GM23338 (cell line): ENCODE results near the gene PLXNA2. TPM values are rescaled to one million over a fixed set of nuclear protein-coding genes. Genes with fewer than 3 reads are reported as not detected.

Source experiments
- ATAC-seq: fragments of 200-7000 bp; cut with Tn5 transposase; 3 replicates; pipeline ENCODE4 v1.9.1; 2020
- DNase-seq: peaks from one replicate; pipeline ENCODE4 v3.0.0-alpha.2; 2015; ENCODE audit warnings: low spot score
- H2AFZ ChIP-seq: fragments of 200-600 bp; sonication (generic); 2 replicates; pipeline ENCODE4 v1.8.0; 2016; ENCODE audit warnings: antibody characterized with exemption, mild to moderate bottlenecking, moderate library complexity
- H3F3A ChIP-seq: fragments of 200-600 bp; sonication (generic); replicated peaks from 2 replicates; pipeline ENCODE4 v1.8.0; 2017; ENCODE audit warnings: antibody characterized with exemption, mixed run types, low read depth
- H3K27ac ChIP-seq: fragments of 200-600 bp; sonication (generic); 2 replicates; pipeline ENCODE4 v1.6.1; 2016; ENCODE audit warnings: low read depth
- H3K27me3 ChIP-seq: fragments of 200-600 bp; sonication (generic); 2 replicates; pipeline ENCODE4 v1.8.0; 2016; ENCODE audit warnings: mild to moderate bottlenecking, mixed run types, moderate library complexity; ENCODE audit not compliant: insufficient read depth
- H3K36me3 ChIP-seq: fragments of 200-600 bp; sonication (generic); 2 replicates; pipeline ENCODE4 v1.8.0; 2016; ENCODE audit warnings: mild to moderate bottlenecking; ENCODE audit not compliant: insufficient read depth
- H3K4me1 ChIP-seq: fragments of 200-600 bp; sonication (generic); 2 replicates; pipeline ENCODE4 v1.8.0; 2016; ENCODE audit warnings: mild to moderate bottlenecking, moderate library complexity; ENCODE audit not compliant: insufficient read depth
- H3K4me2 ChIP-seq: fragments of 200-600 bp; sonication (generic); 2 replicates; pipeline ENCODE4 v1.7.1; 2017; ENCODE audit warnings: mixed run types
- H3K4me3 ChIP-seq: fragments of 200-600 bp; sonication (generic); 2 replicates; pipeline ENCODE4 v1.6.1; 2016; ENCODE audit warnings: mixed run types
- H3K79me2 ChIP-seq: fragments of 200-600 bp; sonication (generic); replicated peaks from 2 replicates; pipeline ENCODE4 v1.8.0; 2017; ENCODE audit warnings: mild to moderate bottlenecking; ENCODE audit not compliant: insufficient read depth
- H3K9me2 ChIP-seq: fragments of 200-600 bp; sonication (generic); 2 replicates; pipeline ENCODE4 v1.8.0; 2017; ENCODE audit not compliant: insufficient read depth
- H4K20me1 ChIP-seq: fragments of 200-600 bp; sonication (generic); replicated peaks from 2 replicates; pipeline ENCODE4 v1.8.0; 2017; ENCODE audit warnings: mild to moderate bottlenecking; ENCODE audit not compliant: insufficient read depth
- H3K27ac Mint-ChIP-seq: 2 replicates; pipeline ENCODE4 v1.8.0; 2020; ENCODE audit warnings: inconsistent platforms, mild to moderate bottlenecking, moderate library complexity, mixed read lengths
- H3K27me3 Mint-ChIP-seq: 3 replicates; pipeline ENCODE4 v1.8.0; 2022; ENCODE audit warnings: low read depth, mild to moderate bottlenecking, moderate library complexity, mixed read lengths, inconsistent platforms; ENCODE audit not compliant: insufficient read depth, poor library complexity
- H3K36me3 Mint-ChIP-seq: 3 replicates; pipeline ENCODE4 v1.8.0; 2021; ENCODE audit warnings: low read depth, mild to moderate bottlenecking, inconsistent platforms, moderate library complexity, mixed read lengths
- H3K4me1 Mint-ChIP-seq: 3 replicates; pipeline ENCODE4 v1.8.0; 2020; ENCODE audit warnings: mild to moderate bottlenecking, inconsistent platforms, mixed read lengths
- H3K4me3 Mint-ChIP-seq: 3 replicates; pipeline ENCODE4 v1.8.0; 2021; ENCODE audit warnings: moderate library complexity, mild to moderate bottlenecking, inconsistent platforms, mixed read lengths
- H3K9me3 Mint-ChIP-seq: 3 replicates; pipeline ENCODE4 v1.8.0; 2020; ENCODE audit warnings: moderate library complexity, mild to moderate bottlenecking, inconsistent platforms, mixed read lengths
- CREB1 ChIP-seq: fragments of 250-450 bp; sonication (Bioruptor Pico); IDR thresholded peaks from 2 replicates; pipeline ENCODE4 v1.5.0; 2020; ENCODE audit warnings: low read depth, mild to moderate bottlenecking, moderate library complexity
- EZH2 ChIP-seq: fragments of 200-600 bp; sonication (generic); IDR thresholded peaks from one replicate; pipeline ENCODE4 v1.8.0; 2017; ENCODE audit warnings: antibody characterized with exemption, mild to moderate bottlenecking, low read depth; ENCODE audit not compliant: unreplicated experiment
- EZH2phosphoT487 ChIP-seq: fragments of 200-600 bp; sonication (generic); IDR thresholded peaks from one replicate; pipeline ENCODE4 v1.8.1; 2018; ENCODE audit warnings: antibody characterized with exemption; ENCODE audit not compliant: unreplicated experiment
- POLR2AphosphoS5 ChIP-seq: IDR thresholded peaks from 2 replicates; pipeline ENCODE4 v1.6.1; 2016; ENCODE audit warnings: antibody characterized with exemption, low read depth
- STAT1 ChIP-seq: IDR thresholded peaks from one replicate; pipeline ENCODE4 v1.6.1; 2016; ENCODE audit warnings: antibody characterized with exemption; ENCODE audit not compliant: unreplicated experiment
- ZNF114 ChIP-seq: fragments of 250-450 bp; sonication (Bioruptor Pico); IDR thresholded peaks from 2 replicates; pipeline ENCODE4 v1.5.0; 2020; ENCODE audit warnings: mild to moderate bottlenecking, moderate library complexity
- polyA plus RNA-seq: library from polyadenylated mRNA; unstranded; fragments of >200 nt; fragmentation: Nextera tagmentation; extraction: Ambion mirVana; gene quantifications from 2 replicates; pipeline ENCODE4 v1.2.1, GENCODE V29; 2016
- total RNA-seq: library from RNA; depleted of rRNA; stranded (reverse); fragments of >200 nt; shearing (Covaris generic); gene quantifications from 2 replicates; pipeline ENCODE4 v1.2.3, GENCODE V29; 2014
- TF ChIP-seq, protein P1 (sequence below): fragments of 250-450 bp; sonication (Bioruptor Pico); IDR thresholded peaks from 2 replicates; pipeline ENCODE4 v1.5.0; 2020; ENCODE audit warnings: mild to moderate bottlenecking, moderate library complexity
- TF ChIP-seq, protein P2 (sequence below): IDR thresholded peaks from 2 replicates; pipeline ENCODE4 v1.6.1; 2016; ENCODE audit warnings: antibody characterized with exemption

The PLXNA2 gene
- total and polyA plus RNA-seq, 2 experiments from 2014 or later = 0.40 to 1.8 TPM

DNA sequence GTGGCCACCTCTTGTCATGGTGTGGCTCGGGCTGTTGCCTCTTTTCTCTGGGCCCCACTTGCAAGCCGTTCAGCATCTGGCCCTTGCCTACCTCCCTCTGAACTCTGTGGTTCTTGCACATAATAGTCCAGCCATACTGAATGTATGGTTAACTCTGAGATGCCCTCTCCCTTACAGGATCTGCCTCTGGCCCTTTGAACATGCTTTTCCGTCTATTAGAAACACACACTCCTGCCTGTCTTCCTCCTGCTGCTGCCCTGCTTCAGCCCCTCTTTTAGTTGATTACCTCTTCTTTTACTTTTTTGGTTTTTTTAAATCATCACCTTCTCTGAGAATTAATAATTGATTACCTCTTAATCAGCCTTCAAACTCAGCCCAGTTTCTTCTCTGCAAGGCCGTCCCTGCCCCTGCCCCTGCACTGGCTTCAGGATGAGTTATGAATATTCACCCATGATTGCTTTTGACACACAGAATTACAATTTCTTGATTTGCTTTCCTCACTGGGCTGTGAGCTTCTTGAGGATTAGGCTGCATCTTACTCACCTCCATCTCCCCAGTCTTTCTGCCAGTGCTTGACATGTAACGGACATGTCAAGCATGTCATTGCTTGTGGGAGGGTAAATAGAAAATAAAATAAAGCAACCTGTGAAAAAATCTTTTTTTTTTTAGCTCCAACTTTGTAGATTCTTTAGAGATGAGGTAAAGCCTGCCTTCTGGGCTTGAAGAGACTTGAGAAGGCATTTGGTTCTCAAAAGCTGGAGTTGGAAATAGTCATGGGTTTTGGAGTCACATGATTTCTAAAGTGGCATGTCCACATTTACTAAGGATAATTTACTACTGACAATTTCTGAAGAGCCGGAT is 158.3 kb downstream of the PLXNA2 start (continued):
- TF ChIP-seq, protein P1, sequence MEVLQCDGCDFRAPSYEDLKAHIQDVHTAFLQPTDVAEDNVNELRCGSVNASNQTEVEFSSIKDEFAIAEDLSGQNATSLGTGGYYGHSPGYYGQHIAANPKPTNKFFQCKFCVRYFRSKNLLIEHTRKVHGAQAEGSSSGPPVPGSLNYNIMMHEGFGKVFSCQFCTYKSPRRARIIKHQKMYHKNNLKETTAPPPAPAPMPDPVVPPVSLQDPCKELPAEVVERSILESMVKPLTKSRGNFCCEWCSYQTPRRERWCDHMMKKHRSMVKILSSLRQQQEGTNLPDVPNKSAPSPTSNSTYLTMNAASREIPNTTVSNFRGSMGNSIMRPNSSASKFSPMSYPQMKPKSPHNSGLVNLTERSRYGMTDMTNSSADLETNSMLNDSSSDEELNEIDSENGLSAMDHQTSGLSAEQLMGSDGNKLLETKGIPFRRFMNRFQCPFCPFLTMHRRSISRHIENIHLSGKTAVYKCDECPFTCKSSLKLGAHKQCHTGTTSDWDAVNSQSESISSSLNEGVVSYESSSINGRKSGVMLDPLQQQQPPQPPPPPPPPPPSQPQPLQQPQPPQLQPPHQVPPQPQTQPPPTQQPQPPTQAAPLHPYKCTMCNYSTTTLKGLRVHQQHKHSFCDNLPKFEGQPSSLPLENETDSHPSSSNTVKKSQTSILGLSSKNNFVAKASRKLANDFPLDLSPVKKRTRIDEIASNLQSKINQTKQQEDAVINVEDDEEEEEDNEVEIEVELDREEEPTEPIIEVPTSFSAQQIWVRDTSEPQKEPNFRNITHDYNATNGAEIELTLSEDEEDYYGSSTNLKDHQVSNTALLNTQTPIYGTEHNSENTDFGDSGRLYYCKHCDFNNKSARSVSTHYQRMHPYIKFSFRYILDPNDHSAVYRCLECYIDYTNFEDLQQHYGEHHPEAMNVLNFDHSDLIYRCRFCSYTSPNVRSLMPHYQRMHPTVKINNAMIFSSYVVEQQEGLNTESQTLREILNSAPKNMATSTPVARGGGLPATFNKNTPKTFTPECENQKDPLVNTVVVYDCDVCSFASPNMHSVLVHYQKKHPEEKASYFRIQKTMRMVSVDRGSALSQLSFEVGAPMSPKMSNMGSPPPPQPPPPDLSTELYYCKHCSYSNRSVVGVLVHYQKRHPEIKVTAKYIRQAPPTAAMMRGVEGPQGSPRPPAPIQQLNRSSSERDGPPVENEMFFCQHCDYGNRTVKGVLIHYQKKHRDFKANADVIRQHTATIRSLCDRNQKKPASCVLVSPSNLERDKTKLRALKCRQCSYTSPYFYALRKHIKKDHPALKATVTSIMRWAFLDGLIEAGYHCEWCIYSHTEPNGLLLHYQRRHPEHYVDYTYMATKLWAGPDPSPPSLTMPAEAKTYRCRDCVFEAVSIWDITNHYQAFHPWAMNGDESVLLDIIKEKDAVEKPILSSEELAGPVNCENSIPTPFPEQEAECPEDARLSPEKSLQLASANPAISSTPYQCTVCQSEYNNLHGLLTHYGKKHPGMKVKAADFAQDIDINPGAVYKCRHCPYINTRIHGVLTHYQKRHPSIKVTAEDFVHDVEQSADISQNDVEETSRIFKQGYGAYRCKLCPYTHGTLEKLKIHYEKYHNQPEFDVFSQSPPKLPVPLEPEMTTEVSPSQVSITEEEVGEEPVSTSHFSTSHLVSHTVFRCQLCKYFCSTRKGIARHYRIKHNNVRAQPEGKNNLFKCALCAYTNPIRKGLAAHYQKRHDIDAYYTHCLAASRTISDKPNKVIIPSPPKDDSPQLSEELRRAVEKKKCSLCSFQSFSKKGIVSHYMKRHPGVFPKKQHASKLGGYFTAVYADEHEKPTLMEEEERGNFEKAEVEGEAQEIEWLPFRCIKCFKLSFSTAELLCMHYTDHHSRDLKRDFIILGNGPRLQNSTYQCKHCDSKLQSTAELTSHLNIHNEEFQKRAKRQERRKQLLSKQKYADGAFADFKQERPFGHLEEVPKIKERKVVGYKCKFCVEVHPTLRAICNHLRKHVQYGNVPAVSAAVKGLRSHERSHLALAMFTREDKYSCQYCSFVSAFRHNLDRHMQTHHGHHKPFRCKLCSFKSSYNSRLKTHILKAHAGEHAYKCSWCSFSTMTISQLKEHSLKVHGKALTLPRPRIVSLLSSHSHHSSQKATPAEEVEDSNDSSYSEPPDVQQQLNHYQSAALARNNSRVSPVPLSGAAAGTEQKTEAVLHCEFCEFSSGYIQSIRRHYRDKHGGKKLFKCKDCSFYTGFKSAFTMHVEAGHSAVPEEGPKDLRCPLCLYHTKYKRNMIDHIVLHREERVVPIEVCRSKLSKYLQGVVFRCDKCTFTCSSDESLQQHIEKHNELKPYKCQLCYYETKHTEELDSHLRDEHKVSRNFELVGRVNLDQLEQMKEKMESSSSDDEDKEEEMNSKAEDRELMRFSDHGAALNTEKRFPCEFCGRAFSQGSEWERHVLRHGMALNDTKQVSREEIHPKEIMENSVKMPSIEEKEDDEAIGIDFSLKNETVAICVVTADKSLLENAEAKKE (CRISPR knock-in tag) = no peak

DNA sequence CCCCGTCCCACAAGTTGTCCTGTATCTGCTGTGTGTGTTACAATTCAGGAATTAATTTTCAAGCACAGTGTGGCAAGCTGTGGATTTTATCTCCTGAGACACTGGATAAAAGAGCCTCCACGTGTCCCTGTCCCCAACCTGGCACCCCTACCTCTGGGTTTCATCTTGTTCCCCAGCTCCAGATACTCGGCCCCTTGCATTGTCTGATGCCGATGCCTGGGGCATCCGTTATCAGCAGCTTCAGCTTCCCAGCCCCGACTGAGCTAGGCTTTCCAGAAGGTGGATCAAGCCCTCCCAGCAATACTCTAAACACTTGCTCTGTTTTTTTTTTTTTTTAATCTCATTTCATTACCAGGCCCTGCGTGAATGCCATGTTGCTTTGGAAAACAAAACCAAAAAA is 159.4 kb downstream of the PLXNA2 start:
- Histone ChIP-seq H3K4me2 (no peak overlapping the region), H3F3A (no peaks in the 10 kb centered on the region), H3K27ac (no peak overlapping the region), H3K27me3 (no peaks in the 10 kb centered on the region), H3K36me3 (no peaks in the 10 kb centered on the region), H3K79me2 (no peaks in the 10 kb centered on the region), H3K4me1 (peaks cover 11% of the 10 kb centered on the region), H2AFZ (no peak overlapping the region), H3K4me3 (no peak overlapping the region), H3K9me2 (no peaks in the 10 kb centered on the region), H4K20me1 (no peaks in the 10 kb centered on the region)
- H3K9me3 Mint-ChIP-seq = no peaks in the 10 kb centered on the region
- DNase-seq (no peak), ATAC-seq (no peak)
- H3K27me3 Mint-ChIP-seq = peaks cover 6% of the 10 kb centered on the region
- no peak overlapping the region for H3K27ac Mint-ChIP-seq
- no peaks in the 10 kb centered on the region for H3K36me3 Mint-ChIP-seq
- peaks cover 25% of the 10 kb centered on the region for H3K4me1 Mint-ChIP-seq
- no peak overlapping the region for H3K4me3 Mint-ChIP-seq
- TF ChIP-seq ZNF114 (no peak), POLR2AphosphoS5 (no peak), CREB1 (CRISPR knock-in tag) (no peak), STAT1 (no peak), EZH2 (no peak), EZH2phosphoT487 (no peak)
- TF ChIP-seq, protein P2, sequence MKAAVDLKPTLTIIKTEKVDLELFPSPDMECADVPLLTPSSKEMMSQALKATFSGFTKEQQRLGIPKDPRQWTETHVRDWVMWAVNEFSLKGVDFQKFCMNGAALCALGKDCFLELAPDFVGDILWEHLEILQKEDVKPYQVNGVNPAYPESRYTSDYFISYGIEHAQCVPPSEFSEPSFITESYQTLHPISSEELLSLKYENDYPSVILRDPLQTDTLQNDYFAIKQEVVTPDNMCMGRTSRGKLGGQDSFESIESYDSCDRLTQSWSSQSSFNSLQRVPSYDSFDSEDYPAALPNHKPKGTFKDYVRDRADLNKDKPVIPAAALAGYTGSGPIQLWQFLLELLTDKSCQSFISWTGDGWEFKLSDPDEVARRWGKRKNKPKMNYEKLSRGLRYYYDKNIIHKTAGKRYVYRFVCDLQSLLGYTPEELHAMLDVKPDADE = no peak
- TF ChIP-seq, protein P1 (CRISPR knock-in tag) = no peak
